Ramos (cell line): Measurements from ENCODE around the gene OSTN.
"Not testable (repeated sequence)": the region's sequence is repeated elsewhere in the genome, so short reads cannot be mapped to it uniquely, and the experiment has no call there.

Experiments used
- in situ Hi-C: fragments of 300-500 bp; cut with MboI; formaldehyde crosslinking; loops from one replicate; pipeline ENCODE4 v1.14.3; 2022; ENCODE audit warnings: low sequenced_read_pairs; ENCODE audit not compliant: unreplicated experiment

Gene OSTN

GRCh38 chr3:191261304-191261638 lies 62.2 kb downstream of the OSTN start:
- in situ Hi-C loops = no loop called here

- in situ Hi-C loops = no loop called here
These were observed 63.6 kb downstream of the OSTN start for GRCh38 chr3:191262650-191263049.

GRCh38 chr3:191263365-191263764 lies 64.3 kb downstream of the OSTN start:
- in situ Hi-C loops = no loop called here

- in situ Hi-C loops = no loop called here
These were observed 64.8 kb downstream of the OSTN start for GRCh38 chr3:191263850-191264249.

GRCh38 chr3:191268737-191269136 lies 69.7 kb downstream of the OSTN start:
- in situ Hi-C loops = no loop called here

GRCh38 chr3:191269289-191270085 lies 70.4 kb downstream of the OSTN start:
- in situ Hi-C loops = no loop called here

- in situ Hi-C loops = not testable (repeated sequence)
These were observed 76.2 kb downstream of the OSTN start for GRCh38 chr3:191275244-191275643.

- in situ Hi-C loops = no loop called here
These were observed 76.7 kb downstream of the OSTN start for GRCh38 chr3:191275751-191276150.

GRCh38 chr3:191280111-191280510 lies 81.1 kb downstream of the OSTN start:
- in situ Hi-C loops = no loop called here

- in situ Hi-C loops = no loop called here
These were observed 81.8 kb downstream of the OSTN start for GRCh38 chr3:191280882-191281281.

GRCh38 chr3:191282251-191283185 lies 83.5 kb downstream of the OSTN start:
- in situ Hi-C loops = no loop called here

- in situ Hi-C loops = no loop called here
These were observed 84.4 kb downstream of the OSTN start for GRCh38 chr3:191283400-191283799.

- in situ Hi-C loops = no loop called here
These were observed 91.4 kb downstream of the OSTN start for GRCh38 chr3:191290311-191291025.

- in situ Hi-C loops = no loop called here
These were observed 93.4 kb downstream of the OSTN start for GRCh38 chr3:191292243-191293015.

GRCh38 chr3:191294291-191294690 lies 95.2 kb downstream of the OSTN start:
- in situ Hi-C loops = no loop called here

GRCh38 chr3:191296041-191296541 lies 97.0 kb downstream of the OSTN start:
- in situ Hi-C loops = no loop called here

- in situ Hi-C loops = no loop called here
These were observed 99.8 kb downstream of the OSTN start for GRCh38 chr3:191298846-191299245.

GRCh38 chr3:191300422-191300821 lies 101.4 kb downstream of the OSTN start:
- in situ Hi-C loops = no loop called here

- in situ Hi-C loops = no loop called here
These were observed 102.0 kb downstream of the OSTN start for GRCh38 chr3:191301017-191301416.
